Neuron (in vitro differentiated cells): Measurements from ENCODE around the gene ACTN1.

Source experiments
- H2AFZ ChIP-seq: one replicate; pipeline ENCODE4 v1.6.1; 2013; ENCODE audit warnings: low read depth, mild to moderate bottlenecking, inconsistent platforms, low read length, moderate library complexity
- H3K27me3 ChIP-seq: one replicate; pipeline ENCODE4 v1.6.1; 2013; ENCODE audit warnings: low read length; ENCODE audit not compliant: insufficient read depth
- H3K36me3 ChIP-seq: one replicate; pipeline ENCODE4 v1.6.1; 2013; ENCODE audit warnings: low read length; ENCODE audit not compliant: insufficient read depth
- H3K4me1 ChIP-seq: one replicate; pipeline ENCODE4 v1.6.1; 2013; ENCODE audit warnings: low read length; ENCODE audit not compliant: insufficient read depth
- H3K4me3 ChIP-seq: 2 replicates; pipeline ENCODE4 v1.5.1; 2013; ENCODE audit warnings: mild to moderate bottlenecking, low read length, moderate library complexity
- H3K9me3 ChIP-seq: one replicate; pipeline ENCODE4 v1.6.1; 2013; ENCODE audit warnings: low read length

ACTN1 gene

DNA sequence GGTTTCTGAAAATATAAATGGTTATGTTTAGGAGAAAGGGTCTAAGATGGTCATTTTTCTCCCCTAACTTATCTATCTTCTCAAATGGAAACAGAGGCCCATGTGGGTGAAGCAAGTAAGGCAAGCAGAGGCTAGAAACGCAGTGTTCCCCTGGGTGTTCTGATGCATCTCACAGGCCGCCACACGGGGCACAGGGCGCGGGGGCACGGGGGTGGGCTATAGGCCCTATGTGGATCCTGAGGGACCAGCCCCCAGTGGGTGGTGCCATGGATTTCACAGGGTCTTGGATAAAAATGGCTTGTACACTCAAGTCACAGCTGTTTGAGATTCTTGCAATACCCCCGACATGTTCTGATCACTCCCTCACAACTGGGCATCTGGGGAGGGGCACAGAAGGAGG lies 17.7 kb downstream of the ACTN1 start:
- no peaks in the 10 kb centered on the region for H3K27me3 ChIP-seq
- no peaks in the 10 kb centered on the region for H3K36me3 ChIP-seq
- H3K4me3 ChIP-seq = no peak overlapping the region
- H3K4me1 ChIP-seq = no peaks in the 10 kb centered on the region
- H3K9me3 ChIP-seq = peaks cover 3% of the 10 kb centered on the region
- H2AFZ ChIP-seq = no peak overlapping the region

GRCh38 chr14:68960123-68960522 lies 19.0 kb downstream of the ACTN1 start:
- Histone ChIP-seq H3K36me3 (no peaks in the 10 kb centered on the region), H3K4me1 (no peaks in the 10 kb centered on the region), H3K4me3 (no peak overlapping the region), H2AFZ (no peak overlapping the region), H3K27me3 (no peaks in the 10 kb centered on the region), H3K9me3 (peaks cover 3% of the 10 kb centered on the region)

DNA sequence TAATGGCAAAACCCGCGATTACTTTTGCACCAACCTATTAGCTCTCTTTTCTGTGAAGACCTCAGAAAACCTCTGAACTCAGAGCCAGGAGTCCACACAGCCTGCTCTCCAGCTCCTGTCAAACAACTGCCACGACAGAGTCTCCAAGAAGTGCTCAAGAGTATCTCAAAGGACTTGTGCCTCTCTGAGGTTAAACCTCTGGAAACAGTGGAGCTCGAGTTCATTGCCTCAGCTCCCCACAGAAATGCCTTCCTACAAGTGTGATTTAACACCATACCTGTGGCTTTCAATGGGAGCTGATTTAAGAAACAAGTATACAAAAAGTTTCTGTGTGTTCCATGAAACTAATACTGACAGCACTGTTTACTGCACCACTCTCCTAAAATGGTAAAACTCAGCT lies 20.1 kb downstream of the ACTN1 start:
- Histone ChIP-seq H3K36me3 (no peaks in the 10 kb centered on the region), H3K4me3 (no peak overlapping the region), H3K9me3 (peaks cover 3% of the 10 kb centered on the region), H3K27me3 (no peaks in the 10 kb centered on the region), H3K4me1 (no peaks in the 10 kb centered on the region), H2AFZ (no peak overlapping the region)

GRCh38 chr14:68958553-68958952 lies 20.5 kb downstream of the ACTN1 start:
- Histone ChIP-seq H2AFZ (no peak overlapping the region), H3K9me3 (peaks cover 3% of the 10 kb centered on the region), H3K4me1 (no peaks in the 10 kb centered on the region), H3K4me3 (no peak overlapping the region), H3K36me3 (no peaks in the 10 kb centered on the region), H3K27me3 (no peaks in the 10 kb centered on the region)

DNA sequence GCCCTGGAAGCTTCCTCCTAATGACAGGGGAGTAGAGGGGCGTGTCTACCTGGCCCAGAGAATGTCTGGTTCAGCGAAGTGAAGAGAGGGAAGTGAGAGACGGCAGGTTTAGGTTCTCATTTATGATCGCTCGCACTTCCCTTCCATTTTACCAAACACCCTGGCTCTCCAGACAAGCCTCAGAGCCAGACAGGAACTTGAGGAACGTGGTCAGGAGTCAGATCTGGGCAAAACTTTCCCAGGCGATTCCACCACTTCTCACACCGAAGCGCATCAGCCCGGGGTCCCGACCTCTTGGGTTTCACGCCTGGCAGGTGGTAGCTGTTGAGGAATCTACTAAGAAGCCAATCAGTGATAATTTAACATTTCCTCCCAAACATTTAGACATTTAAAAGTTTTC lies 21.3 kb downstream of the ACTN1 start:
- Histone ChIP-seq H2AFZ (no peak overlapping the region), H3K4me1 (no peaks in the 10 kb centered on the region), H3K4me3 (no peak overlapping the region), H3K36me3 (no peaks in the 10 kb centered on the region), H3K27me3 (no peaks in the 10 kb centered on the region), H3K9me3 (peaks cover 3% of the 10 kb centered on the region)

DNA sequence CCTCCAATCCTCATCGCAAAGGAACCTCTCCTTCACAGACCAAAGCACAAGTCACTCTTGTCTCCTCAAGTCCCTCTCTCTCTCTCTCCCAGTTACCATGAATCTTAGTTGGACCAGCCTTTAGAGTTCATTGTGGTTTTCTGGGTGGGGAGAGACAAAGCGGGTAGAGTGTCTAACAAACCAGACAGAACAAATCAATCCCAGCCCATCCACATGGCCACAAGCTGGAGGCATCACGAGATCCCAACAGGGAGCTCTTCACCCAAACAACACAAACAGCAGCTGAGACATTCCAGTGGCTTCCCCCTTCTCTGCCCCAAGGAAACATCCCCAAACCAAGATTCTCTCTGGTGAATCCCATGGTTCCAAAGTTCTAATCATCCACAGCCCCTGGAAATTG lies 22.4 kb downstream of the ACTN1 start:
- Histone ChIP-seq H2AFZ (no peak overlapping the region), H3K4me1 (no peaks in the 10 kb centered on the region), H3K36me3 (no peaks in the 10 kb centered on the region), H3K27me3 (no peaks in the 10 kb centered on the region), H3K9me3 (peaks cover 3% of the 10 kb centered on the region), H3K4me3 (no peak overlapping the region)

DNA sequence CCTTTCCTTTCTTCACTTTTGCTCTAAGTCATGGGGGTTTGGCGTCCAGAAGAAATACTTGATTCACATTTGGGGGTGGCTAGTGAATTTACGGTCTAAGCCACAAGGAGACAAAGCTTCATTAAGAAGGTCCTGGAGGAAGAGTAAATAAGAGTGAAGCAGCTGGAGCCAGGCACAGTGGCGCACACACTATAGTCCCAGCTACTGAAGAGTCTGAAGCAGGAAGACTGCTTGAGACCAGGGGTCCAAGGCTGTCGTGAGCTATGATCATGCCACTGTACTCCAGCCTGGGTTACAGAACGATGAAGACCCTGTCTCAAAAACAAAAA lies 23.3 kb downstream of the ACTN1 start:
- Histone ChIP-seq H3K4me3 (no peak overlapping the region), H3K4me1 (no peaks in the 10 kb centered on the region), H3K9me3 (peaks cover 3% of the 10 kb centered on the region), H2AFZ (no peak overlapping the region), H3K36me3 (no peaks in the 10 kb centered on the region), H3K27me3 (no peaks in the 10 kb centered on the region)

DNA sequence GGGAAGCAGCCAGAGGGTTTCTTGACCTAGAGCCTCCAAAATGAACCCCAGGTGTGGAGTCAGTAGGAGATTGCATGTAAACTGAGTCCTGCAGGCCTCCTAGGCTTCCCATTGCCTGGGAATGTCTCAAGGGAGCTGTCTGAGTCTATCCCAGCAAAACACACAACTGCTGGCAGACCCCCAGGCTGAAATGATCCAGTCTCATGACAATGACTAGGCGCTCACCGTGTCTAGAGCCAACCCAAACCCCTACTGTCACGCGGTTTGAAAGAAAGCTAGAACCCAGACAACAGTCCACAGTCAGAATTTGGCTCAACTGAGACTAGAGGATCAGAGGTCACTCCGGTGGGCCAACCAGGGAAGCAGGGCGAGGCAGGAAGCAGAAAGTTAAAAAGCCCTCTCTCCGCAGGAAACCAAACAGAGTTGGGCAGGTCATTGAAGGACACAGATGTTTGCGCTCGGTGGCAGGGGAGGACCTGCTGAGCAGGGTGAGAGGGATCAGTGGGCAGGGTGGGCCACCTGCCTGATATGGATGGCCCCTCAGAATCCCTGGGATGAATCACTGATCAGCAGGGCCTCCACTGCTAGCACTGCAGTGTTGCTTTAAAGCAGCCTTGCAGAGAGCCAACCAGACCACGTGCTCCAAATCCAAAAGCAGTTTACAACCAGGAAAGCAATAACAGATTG lies 23.8 kb downstream of the ACTN1 start:
- Histone ChIP-seq H3K4me3 (no peak overlapping the region), H3K36me3 (no peaks in the 10 kb centered on the region), H3K27me3 (no peaks in the 10 kb centered on the region), H3K9me3 (peaks cover 3% of the 10 kb centered on the region), H3K4me1 (no peaks in the 10 kb centered on the region), H2AFZ (no peak overlapping the region)

GRCh38 chr14:68953196-68953555 lies 25.9 kb downstream of the ACTN1 start:
- Histone ChIP-seq H3K36me3 (no peaks in the 10 kb centered on the region), H3K4me1 (no peaks in the 10 kb centered on the region), H3K27me3 (no peaks in the 10 kb centered on the region), H2AFZ (no peak overlapping the region), H3K9me3 (peaks cover 3% of the 10 kb centered on the region), H3K4me3 (no peak overlapping the region)

GRCh38 chr14:68952531-68953195 lies 26.4 kb downstream of the ACTN1 start:
- H2AFZ ChIP-seq = no peak overlapping the region
- H3K27me3 ChIP-seq = no peaks in the 10 kb centered on the region
- H3K9me3 ChIP-seq = peaks cover 3% of the 10 kb centered on the region
- no peaks in the 10 kb centered on the region for H3K4me1 ChIP-seq
- H3K4me3 ChIP-seq = no peak overlapping the region
- no peaks in the 10 kb centered on the region for H3K36me3 ChIP-seq

- no peaks in the 10 kb centered on the region for H3K36me3 ChIP-seq
- peaks cover 3% of the 10 kb centered on the region for H3K9me3 ChIP-seq
- no peak overlapping the region for H2AFZ ChIP-seq
- no peak overlapping the region for H3K4me3 ChIP-seq
- H3K4me1 ChIP-seq = no peaks in the 10 kb centered on the region
- H3K27me3 ChIP-seq = no peaks in the 10 kb centered on the region
Measured at GRCh38 chr14:68951800-68952530, 27.1 kb downstream of the ACTN1 start.

DNA sequence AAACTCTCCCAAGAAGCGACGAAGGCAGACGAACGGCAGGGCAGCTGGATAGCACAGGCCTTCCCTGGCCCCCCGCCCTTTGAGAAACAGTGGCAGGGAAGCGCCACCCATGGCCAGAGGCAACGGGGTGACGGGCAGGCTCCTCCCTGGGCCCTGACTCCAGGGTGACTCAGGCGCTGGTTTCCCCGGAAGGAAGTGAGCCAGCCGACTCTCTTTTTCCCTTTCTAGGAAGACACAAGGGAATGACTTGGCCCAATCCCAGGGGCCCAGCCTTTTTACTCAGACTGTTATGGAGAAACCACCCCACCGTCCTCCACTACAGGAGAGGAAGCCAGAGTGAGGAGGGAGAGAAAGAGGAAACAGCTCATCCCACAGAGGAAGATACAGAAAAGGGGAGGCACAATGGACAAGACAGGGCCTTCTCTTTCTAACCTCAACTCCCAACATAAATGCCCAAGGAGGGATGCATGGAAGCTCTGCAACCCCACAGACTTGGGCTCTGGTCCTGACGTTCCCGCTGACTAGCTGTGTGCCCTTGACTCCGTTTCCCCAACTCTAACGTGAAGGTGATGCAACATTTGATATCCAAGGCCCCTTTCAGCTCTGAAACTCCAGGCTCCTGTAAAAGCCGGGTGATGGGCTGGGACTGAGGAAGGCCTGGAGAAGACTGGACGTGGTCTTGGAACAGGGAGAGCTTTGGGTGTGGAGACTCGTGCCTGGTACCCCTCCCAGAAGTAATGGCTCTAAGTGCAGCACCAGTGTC lies 27.9 kb downstream of the ACTN1 start:
- H3K9me3 ChIP-seq = no peaks in the 10 kb centered on the region
- H3K27me3 ChIP-seq = no peaks in the 10 kb centered on the region
- H3K4me3 ChIP-seq = no peak overlapping the region
- H2AFZ ChIP-seq = no peak overlapping the region
- no peaks in the 10 kb centered on the region for H3K4me1 ChIP-seq
- H3K36me3 ChIP-seq = no peaks in the 10 kb centered on the region

DNA sequence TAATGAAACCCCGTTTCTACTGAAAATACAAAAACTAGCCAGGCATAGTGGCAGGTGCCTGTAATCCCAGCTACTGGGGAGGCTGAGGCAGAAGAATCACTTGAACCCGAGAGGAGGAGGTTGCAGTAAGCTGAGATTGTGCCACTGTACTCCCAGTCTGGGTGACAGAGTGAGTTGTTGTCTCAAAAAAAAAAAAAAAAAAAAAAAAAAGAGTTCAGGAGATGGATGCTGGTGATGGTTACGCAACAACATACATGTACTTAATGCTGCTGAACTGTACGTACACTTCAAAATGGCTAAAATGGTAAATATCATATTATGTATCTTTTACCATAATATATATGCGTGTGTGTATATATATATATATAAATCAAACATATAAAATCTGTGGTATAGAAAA lies 29.0 kb downstream of the ACTN1 start:
- H3K36me3 ChIP-seq = no peaks in the 10 kb centered on the region
- H2AFZ ChIP-seq = no peak overlapping the region
- no peak overlapping the region for H3K4me3 ChIP-seq
- no peaks in the 10 kb centered on the region for H3K27me3 ChIP-seq
- H3K9me3 ChIP-seq = no peaks in the 10 kb centered on the region
- H3K4me1 ChIP-seq = no peaks in the 10 kb centered on the region
